Ishikawa (cell line): ENCODE data around the gene SAYSD1.

Source experiments
- CEBPB ChIP-seq: IDR thresholded peaks from 2 replicates; pipeline ENCODE4 v1.6.1; 2012
- CREB1 ChIP-seq: IDR thresholded peaks from 2 replicates; pipeline ENCODE4 v1.6.1; 2012; ENCODE audit warnings: low read depth
- EGR1 ChIP-seq: IDR thresholded peaks from 2 replicates; pipeline ENCODE4 v1.6.1; 2012
- EP300 ChIP-seq: IDR thresholded peaks from 2 replicates; pipeline ENCODE4 v1.6.1; 2012; ENCODE audit warnings: borderline replicate concordance
- FOXM1 ChIP-seq: IDR thresholded peaks from 2 replicates; pipeline ENCODE4 v1.6.1; 2012; ENCODE audit warnings: low read depth, borderline replicate concordance
- MAX ChIP-seq: IDR thresholded peaks from 2 replicates; pipeline ENCODE4 v1.6.1; 2012
- NFIC ChIP-seq: IDR thresholded peaks from 2 replicates; pipeline ENCODE4 v1.6.1; 2012
- RAD21 ChIP-seq: IDR thresholded peaks from 2 replicates; pipeline ENCODE4 v1.6.1; 2012; ENCODE audit warnings: low read depth
- REST ChIP-seq: IDR thresholded peaks from 2 replicates; pipeline ENCODE4 v1.6.1; 2012; ENCODE audit warnings: low read depth, mild to moderate bottlenecking
- TAF1 ChIP-seq: IDR thresholded peaks from 2 replicates; pipeline ENCODE4 v1.6.1; 2012; ENCODE audit warnings: low read depth, mild to moderate bottlenecking
- TCF12 ChIP-seq: IDR thresholded peaks from 2 replicates; pipeline ENCODE4 v1.6.1; 2012; ENCODE audit warnings: low read depth
- TEAD4 ChIP-seq: IDR thresholded peaks from 2 replicates; pipeline ENCODE4 v1.6.1; 2012
- USF1 ChIP-seq: IDR thresholded peaks from 2 replicates; pipeline ENCODE4 v1.6.1; 2012
- YY1 ChIP-seq: IDR thresholded peaks from 2 replicates; pipeline ENCODE4 v1.6.1; 2012; ENCODE audit warnings: low read depth
- ZBTB7A ChIP-seq: IDR thresholded peaks from 2 replicates; pipeline ENCODE4 v1.6.1; 2012; ENCODE audit warnings: low read depth

Gene SAYSD1

GRCh38 chr6:39114704-39115599 is at the start of gene SAYSD1:
Gene SAYSD1, minus strand, starts transcription at chr6:39115186. Its CDS starts 97 bp downstream, at chr6:39115089.
- TF ChIP-seq TCF12 (peak; percentile 48; the same call in 1 of the 2 replicates), TAF1 (peak; percentile 71), TEAD4 (no peak), CEBPB (no peak), NFIC (0 out of 2 replicates have a peak, but pooled peaks have one; percentile 11), MAX (peak; percentile 94), FOXM1 (no peak), RAD21 (no peak), EGR1 (no peak)

GRCh38 chr6:39157511-39157910 is 42.5 kb upstream of the SAYSD1 start:
- TF ChIP-seq YY1: no peak
- TF ChIP-seq REST: no peak
- TF ChIP-seq RAD21: no peak
- no peak for TF ChIP-seq CEBPB
- no peak for TF ChIP-seq MAX
- no peak for TF ChIP-seq ZBTB7A
- TF ChIP-seq TEAD4: no peak
- TF ChIP-seq FOXM1: no peak
- no peak for TF ChIP-seq TAF1

- no peak for TF ChIP-seq FOXM1
- no peak for TF ChIP-seq USF1
- no peak for TF ChIP-seq NFIC
- TF ChIP-seq TAF1: no peak
- TF ChIP-seq MAX: no peak
- no peak for TF ChIP-seq TCF12
- TF ChIP-seq YY1: no peak
Measured at GRCh38 chr6:39156801-39157200, 41.8 kb upstream of the SAYSD1 start.

GRCh38 chr6:39154705-39155104 is 39.7 kb upstream of the SAYSD1 start:
- TF ChIP-seq ZBTB7A (no peak), REST (no peak), YY1 (no peak), TAF1 (no peak), TCF12 (no peak)

GRCh38 chr6:39153766-39154397 is 38.9 kb upstream of the SAYSD1 start:
- no peak for TF ChIP-seq MAX
- TF ChIP-seq TCF12: no peak
- TF ChIP-seq ZBTB7A: no peak
- TF ChIP-seq FOXM1: no peak
- TF ChIP-seq YY1: no peak
- no peak for TF ChIP-seq USF1
- TF ChIP-seq TAF1: no peak
- TF ChIP-seq EP300: no peak
- no peak for TF ChIP-seq CREB1
- TF ChIP-seq TEAD4: no peak
